Measurements from ENCODE around the gene ATRAID. TPM values are rescaled to one million over a fixed set of nuclear protein-coding genes. Genes with fewer than 3 reads are reported as not detected.

Gene ATRAID
- total RNA-seq, 6 donors from 2014 or later: 53.4 to 126 (median 112) TPM

GRCh38 chr2:27237341-27237945 is 25.6 kb downstream of the ATRAID start:
- Histone ChIP-seq H3K9me3 (no peaks in the 10 kb centered on the region), H3K4me3 (no peak overlapping the region), H3K36me3 (peaks cover 42 to 100% (median 100%) of the 10 kb centered on the region in 4 donors), H3K27me3 (no peaks in the 10 kb centered on the region), H3K27ac (no peak overlapping the region), H3K4me1 (no peaks in the 10 kb centered on the region)
- ATAC-seq (ENCODE audit: low FRiP score in 2 of 2) (no peak), DNase-seq (no peak)
- WGBS, 2 donors: 96 to 97% methylated on average over 10 to 15 of the region's 15 CpGs
- TF ChIP-seq POLR2A (IDR thresholded peaks at IDR 0.05): no peak
- no peak for TF ChIP-seq CTCF (IDR thresholded peaks at IDR 0.05)
- TF ChIP-seq POLR2AphosphoS5 (IDR thresholded peaks at IDR 0.05): no peak
- no peak for TF ChIP-seq EP300 (IDR thresholded peaks at IDR 0.05)

- WGBS, 2 donors: 94 to 100% methylated on average over 6 to 7 of the region's 8 CpGs
- no peak for TF ChIP-seq CTCF (IDR thresholded peaks at IDR 0.05)
- TF ChIP-seq POLR2A (IDR thresholded peaks at IDR 0.05): no peak
- no peak for TF ChIP-seq POLR2AphosphoS5 (IDR thresholded peaks at IDR 0.05)
- no peak for TF ChIP-seq EP300 (IDR thresholded peaks at IDR 0.05)
- Histone ChIP-seq H3K4me1 (no peaks in the 10 kb centered on the region), H3K36me3 (peaks cover 31 to 100% (median 99%) of the 10 kb centered on the region in 4 donors), H3K9me3 (no peaks in the 10 kb centered on the region), H3K27me3 (no peaks in the 10 kb centered on the region), H3K4me3 (no peak overlapping the region), H3K27ac (no peak overlapping the region)
- no peak for ATAC-seq (ENCODE audit: low FRiP score in 2 of 2)
- DNase-seq: no peak
These were observed 27.1 kb downstream of the ATRAID start for GRCh38 chr2:27238976-27239375.

DNA sequence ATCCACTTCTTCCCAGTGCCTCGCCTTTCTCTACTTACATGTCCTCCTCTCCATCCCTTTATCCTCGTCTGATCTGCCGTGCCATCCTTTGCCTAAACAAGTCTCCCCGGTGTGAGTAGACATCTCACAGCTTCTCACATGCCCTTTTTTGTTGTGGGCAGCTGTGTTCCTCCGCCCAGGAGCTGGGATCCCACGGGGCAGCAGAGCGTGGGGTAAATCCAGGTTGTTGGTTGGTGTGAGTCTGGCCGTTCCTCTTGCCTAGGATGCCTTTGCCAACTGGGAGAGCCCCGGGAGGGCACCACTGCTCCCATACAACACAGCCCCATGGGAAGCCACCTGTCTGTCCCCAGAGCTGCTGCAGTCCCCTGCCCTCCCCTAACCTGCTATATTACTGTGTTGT is 28.6 kb downstream of the ATRAID start:
- Histone ChIP-seq H3K4me3 (no peak overlapping the region), H3K4me1 (no peaks in the 10 kb centered on the region), H3K9me3 (no peaks in the 10 kb centered on the region), H3K36me3 (peaks cover 22 to 91% (median 89%) of the 10 kb centered on the region in 4 donors), H3K27me3 (no peaks in the 10 kb centered on the region), H3K27ac (no peak overlapping the region)
- no peak for ATAC-seq (ENCODE audit: low FRiP score in 2 of 2)
- WGBS, 2 donors: 96 to 97% methylated on average over 9 of the region's 9 CpGs
- no peak for DNase-seq
- TF ChIP-seq EP300 (IDR thresholded peaks at IDR 0.05): no peak
- no peak for TF ChIP-seq POLR2AphosphoS5 (IDR thresholded peaks at IDR 0.05)
- no peak for TF ChIP-seq POLR2A (IDR thresholded peaks at IDR 0.05)
- no peak for TF ChIP-seq CTCF (IDR thresholded peaks at IDR 0.05)

DNA sequence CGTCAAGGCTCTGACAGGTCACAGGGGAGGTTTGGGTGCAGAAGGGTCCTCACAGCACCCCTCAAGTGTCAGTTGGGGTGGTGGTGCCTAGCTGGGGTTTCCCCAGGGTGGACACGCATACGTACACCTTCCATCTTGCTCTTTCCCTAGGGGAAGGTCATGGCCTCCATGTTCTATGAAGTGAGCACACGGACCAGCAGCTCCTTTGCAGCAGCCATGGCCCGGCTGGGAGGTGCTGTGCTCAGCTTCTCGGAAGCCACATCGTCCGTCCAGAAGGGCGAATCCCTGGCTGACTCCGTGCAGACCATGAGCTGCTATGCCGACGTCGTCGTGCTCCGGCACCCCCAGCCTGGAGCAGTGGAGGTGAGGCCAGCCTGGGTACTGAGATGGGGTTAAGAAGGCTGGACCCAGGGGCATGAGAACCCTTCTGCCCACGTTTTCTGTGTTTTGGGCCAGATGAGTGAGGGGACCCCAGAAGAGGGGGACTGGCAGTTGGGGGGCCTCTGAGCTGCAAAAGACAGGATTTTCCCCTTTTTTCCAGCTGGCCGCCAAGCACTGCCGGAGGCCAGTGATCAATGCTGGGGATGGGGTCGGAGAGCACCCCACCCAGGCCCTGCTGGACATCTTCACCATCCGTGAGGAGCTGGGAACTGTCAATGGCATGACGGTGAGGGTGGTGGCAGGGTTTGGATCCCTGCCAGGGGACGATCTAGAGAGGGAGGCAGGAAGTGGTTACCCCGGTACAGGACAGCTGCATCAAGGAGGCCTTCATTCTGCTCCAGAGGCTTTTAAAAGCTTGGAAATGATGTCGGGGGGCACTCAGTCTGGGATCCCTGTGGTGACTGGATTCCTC is 30.1 kb downstream of the ATRAID start:
- DNase-seq: no peak
- TF ChIP-seq CTCF (IDR thresholded peaks at IDR 0.05): no peak
- TF ChIP-seq POLR2AphosphoS5 (IDR thresholded peaks at IDR 0.05): no peak
- no peak for TF ChIP-seq POLR2A (IDR thresholded peaks at IDR 0.05)
- TF ChIP-seq EP300 (IDR thresholded peaks at IDR 0.05): no peak
- no peak overlapping the region for H3K27ac ChIP-seq
- no peaks in the 10 kb centered on the region for H3K27me3 ChIP-seq
- 86 to 87% methylated on average over 20 to 24 of the region's 24 CpGs for WGBS, 2 donors
- H3K4me3 ChIP-seq: no peak overlapping the region
- peaks cover 14 to 76% (median 73%) of the 10 kb centered on the region in 4 donors for H3K36me3 ChIP-seq
- no peaks in the 10 kb centered on the region for H3K9me3 ChIP-seq
- no peaks in the 10 kb centered on the region for H3K4me1 ChIP-seq
- ATAC-seq (ENCODE audit: low FRiP score in 2 of 2): no peak

All from upper lobe of left lung (tissue), 6 donors.